Transverse colon (tissue), 4 donors: ENCODE data around the gene LAMC1.

ENCODE experiments used
- CTCF ChIP-seq, 5 experiments: fragments of 200-600 bp in 3 of 5; fragments of 450-650 bp in 2 of 5; sonication (generic) in 3 of 5; IDR thresholded peaks; 1 replicate in 2 of 5; 2 replicates in 3 of 5; pipeline ENCODE4 v1.5.1; 2016 to 2017; ENCODE audit warnings: antibody characterized with exemption in 5 of 5, inconsistent platforms in 3 of 5, mild to moderate bottlenecking in 2 of 5, moderate library complexity in 1 of 5
- POLR2AphosphoS5 ChIP-seq, 3 donors: sonication (generic); formaldehyde crosslinking; IDR thresholded peaks; one replicate each; pipeline ENCODE4 v1.6.1; 2016; ENCODE audit warnings: antibody characterized with exemption in 3 of 3

DNA sequence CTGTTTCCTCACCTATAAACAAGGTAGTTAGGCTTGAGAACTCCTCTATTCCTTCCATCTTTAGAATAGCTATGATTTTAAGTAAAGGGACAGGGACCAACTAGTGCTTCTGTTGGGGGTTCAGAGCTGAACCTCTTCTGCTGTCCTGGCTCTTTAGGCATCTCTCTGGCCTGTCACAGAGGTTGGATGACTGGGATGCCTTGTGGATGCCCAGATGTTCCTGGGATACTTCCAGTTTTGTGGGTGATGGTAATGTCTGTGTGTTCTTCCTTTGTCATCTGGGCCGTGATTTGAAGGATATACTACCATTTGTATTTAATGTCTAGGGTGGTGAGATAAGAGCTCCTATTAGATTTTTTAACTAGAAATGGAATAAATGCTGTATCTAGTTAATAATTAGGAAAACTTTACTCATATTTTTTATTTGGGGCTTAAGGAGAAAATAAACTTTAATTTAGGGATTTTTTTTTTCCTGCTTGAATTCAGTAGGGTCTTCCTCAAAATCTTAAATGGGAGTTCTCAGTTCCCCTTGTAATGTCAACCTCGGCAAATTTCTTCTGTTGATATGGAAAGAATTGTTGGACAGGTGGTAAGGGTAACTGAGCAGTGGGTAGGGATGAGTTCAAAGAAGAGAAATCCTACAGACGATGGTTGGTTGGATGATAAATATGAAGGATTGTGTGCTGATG, 47.2 kb downstream of the LAMC1 start:
- TF ChIP-seq POLR2AphosphoS5 (IDR thresholded peaks at IDR 0.05) (no peak), CTCF (IDR thresholded peaks at IDR 0.05) (no peak)
